Sciatic nerve (tissue), 2 donors: Measurements from ENCODE around the gene EMP1. TPM values are rescaled to one million over a fixed set of nuclear protein-coding genes. Genes with fewer than 3 reads are reported as not detected.
A peak's percentile ranks its signal among the peaks of the same experiment; 100 is the strongest.

Experiments
- ATAC-seq: fragments of 200-7000 bp; cut with Tn5 transposase; one replicate; pipeline ENCODE4 v1.9.1; 2020; ENCODE audit warnings: mild to moderate bottlenecking, moderate library complexity
- DNase-seq: peaks from one replicate; pipeline ENCODE4 v3.0.0-alpha.2; 2020; ENCODE audit warnings: low spot score
- intact Hi-C: fragments of 100-400 bp; cut with DNase I; formaldehyde crosslinking; loops from one replicate; pipeline ENCODE4 v1.14.2; 2022
- total RNA-seq: library from RNA; stranded (reverse); fragmentation: NEBNext Ultra II Directional; extraction: Animal tissue kit (Norgen Biotek cat#: 25700); gene quantifications from one replicate; pipeline ENCODE4 v1.2.1, GENCODE V29; 2021
- donor health status: DM: no; HTN: no; CAD: no.
- donor health status: DM: no; HTN: no; CAD: no.

EMP1 gene
- total RNA-seq, 1 donor from 2014 or later = 413 TPM

DNA sequence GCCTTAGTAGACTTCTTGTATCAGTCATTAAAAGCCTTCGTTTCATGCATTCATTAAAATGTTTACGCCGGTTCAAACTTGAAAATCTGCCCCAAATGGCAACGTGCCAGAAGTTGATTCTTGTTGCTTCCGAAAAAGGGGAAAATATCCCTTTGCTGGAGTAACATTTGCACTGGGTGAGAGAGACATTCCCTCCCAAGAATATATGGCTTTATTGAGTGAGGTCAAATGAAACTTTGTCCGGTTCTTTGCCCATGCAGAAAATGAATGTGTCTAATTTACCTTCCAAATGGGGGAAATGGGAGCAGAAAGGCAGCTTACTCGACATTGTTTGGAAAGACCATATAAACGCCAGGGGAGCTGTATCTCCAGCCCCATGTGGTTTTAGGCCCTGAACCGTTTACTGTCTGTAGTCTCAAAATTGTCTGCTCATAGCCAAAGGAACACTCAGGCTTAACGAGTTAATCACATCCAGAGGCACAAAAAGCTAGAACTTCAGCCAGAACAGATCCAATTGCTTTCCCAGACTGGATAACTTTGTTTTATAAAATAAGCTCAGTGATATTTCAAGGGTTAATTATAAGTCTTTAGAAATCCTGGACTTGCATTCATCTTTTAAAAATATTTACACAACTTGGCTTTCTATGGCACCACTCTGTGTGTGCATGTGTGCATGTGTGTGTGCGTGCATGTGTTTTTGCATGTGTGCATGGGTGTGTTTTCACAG is 2.9 kb upstream of the EMP1 start:
- DNase-seq = no peak
- ATAC-seq = no peak
- intact Hi-C loops = no loop called here

DNA sequence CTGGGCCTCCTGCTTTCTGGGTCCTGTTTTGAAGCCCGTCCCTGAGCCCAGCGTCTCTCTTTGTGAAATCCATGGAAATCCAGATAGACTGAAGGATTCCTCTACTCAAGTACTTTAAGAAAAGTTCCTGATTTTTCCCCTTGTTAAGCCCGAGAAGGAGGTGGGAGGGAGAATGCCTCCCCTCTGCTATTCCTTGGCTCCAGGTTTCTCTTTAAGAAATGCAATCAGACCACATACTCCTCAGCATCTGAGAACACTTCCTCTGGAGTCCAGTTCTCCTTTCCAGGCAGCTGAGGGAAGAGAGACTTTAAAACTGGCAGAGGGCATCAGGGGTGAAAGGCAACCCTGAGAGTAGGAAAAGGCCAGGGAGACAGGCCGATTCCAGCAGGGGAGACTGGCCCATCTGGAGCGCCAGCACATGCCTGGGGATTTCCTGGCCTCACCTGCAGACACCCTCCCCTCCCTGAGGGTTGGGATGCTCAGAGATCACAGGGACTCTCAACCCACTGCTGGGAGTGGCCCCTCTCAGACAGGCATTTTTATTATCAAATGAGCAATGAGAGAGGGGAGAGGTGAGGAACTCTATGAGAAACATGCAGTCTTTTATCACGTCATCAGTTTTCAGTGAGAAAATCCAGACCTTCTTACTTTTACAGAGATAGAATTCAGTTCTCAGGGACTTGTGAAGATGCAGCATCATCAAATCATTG is 2.0 kb upstream of the EMP1 start:
- intact Hi-C loops = no loop called here
- ATAC-seq (no peak), DNase-seq (no peak)

DNA sequence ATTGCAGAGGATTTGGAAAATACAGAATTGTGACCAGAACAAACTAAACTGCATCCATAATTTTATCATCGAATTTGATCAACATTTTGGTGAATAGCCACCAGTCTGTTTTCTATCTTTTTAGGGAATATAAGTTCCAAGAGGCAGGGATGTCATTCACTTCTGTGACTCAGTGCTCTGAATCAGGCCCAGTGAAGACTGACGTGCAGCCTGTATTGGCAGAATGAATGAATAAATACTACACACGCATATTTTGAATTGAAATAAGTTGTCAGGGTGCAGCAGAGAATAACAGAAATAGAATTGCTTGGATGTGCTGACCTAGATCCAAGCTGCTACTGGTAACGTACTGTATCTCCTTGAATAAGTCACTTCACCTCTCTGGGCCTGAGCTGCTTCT is 1.3 kb upstream of the EMP1 start:
- intact Hi-C loops = no loop called here
- ATAC-seq = no peak
- DNase-seq = no peak

DNA sequence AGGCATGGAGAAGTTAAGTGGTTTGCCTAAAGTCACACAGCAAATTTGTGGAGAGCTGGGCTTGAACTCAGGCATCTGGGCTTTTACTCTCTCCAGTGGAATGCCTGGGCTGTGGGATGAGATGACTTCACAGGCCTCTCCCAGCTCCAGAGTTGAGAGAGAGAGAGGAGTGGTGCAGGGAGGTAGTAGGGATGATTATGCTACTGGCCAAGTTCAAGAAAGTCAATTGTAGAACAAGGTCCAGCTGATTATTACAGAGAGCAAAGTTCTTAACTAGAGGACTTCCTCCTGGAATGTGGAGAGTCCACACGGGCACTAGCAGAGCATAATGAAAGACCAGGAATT is 769 bp upstream of the EMP1 start:
- no peak for DNase-seq
- intact Hi-C loops = no loop called here
- peak; percentile 51 for ATAC-seq

DNA sequence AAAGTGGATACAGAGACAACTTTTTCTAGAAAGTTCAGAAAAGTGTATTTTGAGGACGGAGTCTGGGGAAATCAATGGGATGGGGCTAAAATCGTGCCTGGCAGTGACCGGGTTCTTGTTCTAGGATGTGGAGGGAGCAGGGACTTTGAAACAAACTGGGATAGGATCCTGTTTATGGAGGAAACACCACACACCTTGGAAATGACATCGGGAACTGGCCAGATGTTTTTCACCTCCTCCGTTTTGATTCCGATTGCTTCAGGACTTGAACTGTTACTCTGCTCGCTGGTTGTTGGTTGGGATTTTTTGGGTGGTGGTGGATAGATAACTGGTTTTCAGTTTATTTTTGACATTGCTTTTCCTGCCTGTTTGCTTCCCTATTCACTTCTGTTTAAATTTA is 506 bp downstream of the EMP1 start:
- ATAC-seq = peak; percentile 2
- no peak for DNase-seq
- intact Hi-C loops = no loop called here

DNA sequence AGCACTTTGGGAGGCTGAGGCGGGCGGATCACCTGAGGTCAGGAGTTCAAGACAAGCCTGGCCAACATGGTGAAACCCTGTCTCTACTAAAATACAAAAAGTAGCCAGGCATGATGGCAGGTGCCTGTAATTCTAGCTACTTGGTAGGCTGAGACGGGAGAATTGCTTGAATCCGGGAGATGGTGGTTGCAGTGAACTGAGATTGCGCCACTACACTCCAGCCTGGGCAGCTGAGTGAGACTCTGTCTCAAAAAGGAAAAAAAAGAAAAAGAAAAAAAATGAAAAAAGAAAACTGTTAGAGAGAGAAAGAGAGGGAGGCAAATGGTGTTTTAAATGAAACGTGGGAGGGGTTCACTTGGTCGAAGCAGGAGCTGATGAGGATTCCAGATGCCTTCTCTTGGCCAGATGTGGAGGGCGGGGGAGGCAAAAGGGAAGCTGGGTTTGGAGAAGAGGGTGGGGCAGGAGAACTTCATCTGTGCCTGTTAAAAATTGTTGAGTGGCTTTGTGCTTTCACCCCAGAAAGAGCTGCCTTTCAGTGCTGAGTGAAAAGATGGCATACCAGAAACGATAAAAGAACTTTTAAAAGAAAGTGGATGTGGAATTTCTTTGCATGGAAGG is 1.1 kb downstream of the EMP1 start:
- DNase-seq = peak; percentile 77
- intact Hi-C loops = no loop called here
- ATAC-seq = peak; percentile 65

DNA sequence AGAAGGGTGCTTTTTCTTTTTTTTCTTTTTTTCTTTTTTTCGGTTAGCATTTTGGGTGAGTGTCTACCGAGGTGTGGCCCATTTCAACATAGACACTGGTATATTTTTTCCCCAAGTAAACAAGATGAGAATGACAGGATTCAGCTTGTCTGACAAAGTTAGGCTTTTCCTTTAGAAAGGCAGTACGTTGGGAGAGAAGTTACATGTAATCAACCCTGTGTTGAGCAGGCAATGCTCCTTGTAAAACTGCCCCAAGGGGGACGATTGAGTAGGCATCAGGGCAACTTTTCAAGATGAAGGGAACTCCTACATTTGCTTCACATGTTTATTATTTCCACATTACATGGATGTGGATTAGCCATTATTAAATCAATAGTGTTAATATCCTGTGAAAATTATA is 1.7 kb downstream of the EMP1 start:
- intact Hi-C loops = no loop called here
- DNase-seq (no peak), ATAC-seq (no peak)

DNA sequence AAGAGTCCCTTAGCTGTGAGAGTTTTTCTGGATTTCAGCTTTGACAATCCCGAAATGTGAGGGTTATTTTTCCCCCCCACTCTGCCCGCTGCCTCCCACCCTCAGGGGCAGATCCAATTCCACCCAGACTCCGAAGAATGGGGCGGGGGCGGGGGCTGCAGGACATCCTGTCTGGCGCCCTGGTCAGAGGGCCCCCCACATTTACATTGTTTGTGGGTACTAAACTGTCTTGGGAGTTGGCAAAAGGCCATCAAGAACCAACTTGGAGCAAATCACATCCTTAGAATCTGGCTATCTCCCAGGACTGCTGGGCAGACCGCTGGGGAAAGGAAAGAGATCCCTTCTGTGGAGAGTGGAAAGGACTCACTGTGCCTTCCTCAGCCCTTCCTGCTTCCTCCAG is 2.4 kb downstream of the EMP1 start:
- no peak for ATAC-seq
- intact Hi-C loops = no loop called here
- no peak for DNase-seq

DNA sequence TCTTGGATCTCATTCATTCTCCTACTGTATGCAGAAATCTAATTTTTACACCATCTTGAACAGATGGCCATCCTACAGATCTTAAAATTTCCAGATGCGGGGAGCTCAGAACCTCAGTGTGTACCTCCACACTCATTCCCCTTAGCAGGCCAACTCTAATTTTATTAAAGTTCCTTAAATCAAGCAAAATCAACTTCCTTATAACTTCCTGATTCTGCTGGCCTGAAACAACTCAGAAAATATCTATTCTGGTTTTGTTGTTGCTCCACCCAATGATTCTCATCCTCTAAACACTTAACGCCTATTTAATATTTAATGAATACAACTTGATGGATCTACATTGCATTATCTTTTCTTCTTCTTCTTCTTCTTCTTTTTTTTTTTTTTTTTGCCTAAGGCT is 3.1 kb downstream of the EMP1 start:
- ATAC-seq = no peak
- DNase-seq = no peak
- intact Hi-C loops = no loop called here

DNA sequence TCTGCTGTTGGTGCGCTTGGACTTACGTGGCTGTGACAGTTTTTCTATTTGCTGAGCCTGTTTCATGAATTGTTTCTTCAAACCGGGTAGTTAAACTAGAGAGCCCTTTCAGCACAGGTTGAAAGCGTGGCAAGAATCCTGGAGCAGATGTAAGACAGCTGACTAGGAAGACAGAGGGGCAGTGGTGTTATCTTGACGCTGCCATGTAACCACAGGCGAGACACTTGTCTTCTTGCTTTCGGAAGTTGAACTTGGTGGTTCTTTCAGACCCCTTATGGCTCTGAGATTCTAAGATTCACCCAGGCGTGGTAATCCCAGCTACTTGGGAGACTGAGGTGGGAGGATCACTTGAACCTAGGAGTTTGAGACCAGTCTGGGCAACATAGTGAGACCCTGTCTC is 4.3 kb downstream of the EMP1 start:
- DNase-seq (no peak), ATAC-seq (no peak)
- intact Hi-C loops = no loop called here

DNA sequence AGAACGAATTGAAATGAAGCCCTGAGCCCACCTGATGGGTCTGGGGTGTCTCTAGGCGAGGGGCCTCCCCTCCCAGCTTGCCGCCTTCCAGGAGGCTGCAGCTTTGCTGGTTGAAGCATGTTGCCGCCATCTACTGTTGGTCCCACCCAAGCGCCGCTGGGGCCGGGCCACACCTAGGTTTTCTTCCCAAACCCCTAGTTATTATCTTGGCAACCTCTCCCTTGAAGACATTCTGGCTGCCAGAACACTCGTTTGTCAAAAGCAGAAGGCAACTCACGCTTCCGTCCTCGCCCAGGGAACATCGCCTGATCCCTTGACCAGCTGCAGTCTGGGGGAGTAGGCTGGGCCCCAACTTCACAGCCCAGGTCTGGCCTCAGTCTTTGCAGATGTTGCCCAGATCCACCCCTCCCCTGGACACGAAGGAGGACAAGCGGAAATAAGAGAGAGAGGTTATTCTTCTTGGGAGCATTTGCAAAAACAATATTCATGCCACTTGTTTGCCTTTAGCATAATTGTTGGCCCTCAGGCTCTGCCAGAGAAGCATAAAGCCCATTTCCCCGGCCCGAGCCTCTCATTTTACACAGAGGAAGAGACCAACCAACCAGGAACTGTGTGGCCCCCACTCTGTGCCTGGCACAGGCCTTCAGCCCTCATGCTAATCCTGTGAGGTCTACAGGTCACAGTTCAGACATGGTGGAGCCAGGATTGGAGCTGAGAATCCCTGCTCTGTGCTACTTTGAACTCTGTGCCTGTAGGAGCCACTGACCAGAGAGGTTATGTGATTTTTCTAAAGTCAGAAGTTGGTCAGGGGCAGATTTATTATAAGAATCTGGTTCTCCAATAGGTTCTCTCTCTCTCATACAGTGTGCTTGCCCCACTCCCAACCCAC is 6.8 kb downstream of the EMP1 start:
- intact Hi-C loops = no loop called here
- ATAC-seq (peak; percentile 77), DNase-seq (peak; percentile 75)

DNA sequence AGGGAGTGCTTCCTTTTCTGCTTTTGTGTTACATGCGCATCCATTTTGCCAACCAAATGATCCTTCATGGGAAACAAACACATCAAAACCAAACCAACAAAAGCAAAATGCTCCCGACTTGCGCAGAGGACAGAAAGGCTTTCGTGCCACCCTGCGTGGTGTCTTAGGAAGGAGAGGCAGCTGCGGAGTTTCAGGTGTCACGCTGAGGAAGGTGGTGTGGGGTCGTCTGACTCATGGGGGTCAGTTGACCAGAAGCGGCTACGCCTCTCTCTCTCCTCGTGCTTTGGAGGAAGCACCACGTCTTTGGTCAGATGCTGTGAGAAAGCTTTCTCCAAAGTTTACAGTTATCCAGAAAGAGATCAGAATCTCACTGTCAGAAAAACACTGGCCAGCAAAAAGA is 7.9 kb downstream of the EMP1 start:
- no peak for DNase-seq
- ATAC-seq = peak; percentile 36
- intact Hi-C loops = no loop called here

DNA sequence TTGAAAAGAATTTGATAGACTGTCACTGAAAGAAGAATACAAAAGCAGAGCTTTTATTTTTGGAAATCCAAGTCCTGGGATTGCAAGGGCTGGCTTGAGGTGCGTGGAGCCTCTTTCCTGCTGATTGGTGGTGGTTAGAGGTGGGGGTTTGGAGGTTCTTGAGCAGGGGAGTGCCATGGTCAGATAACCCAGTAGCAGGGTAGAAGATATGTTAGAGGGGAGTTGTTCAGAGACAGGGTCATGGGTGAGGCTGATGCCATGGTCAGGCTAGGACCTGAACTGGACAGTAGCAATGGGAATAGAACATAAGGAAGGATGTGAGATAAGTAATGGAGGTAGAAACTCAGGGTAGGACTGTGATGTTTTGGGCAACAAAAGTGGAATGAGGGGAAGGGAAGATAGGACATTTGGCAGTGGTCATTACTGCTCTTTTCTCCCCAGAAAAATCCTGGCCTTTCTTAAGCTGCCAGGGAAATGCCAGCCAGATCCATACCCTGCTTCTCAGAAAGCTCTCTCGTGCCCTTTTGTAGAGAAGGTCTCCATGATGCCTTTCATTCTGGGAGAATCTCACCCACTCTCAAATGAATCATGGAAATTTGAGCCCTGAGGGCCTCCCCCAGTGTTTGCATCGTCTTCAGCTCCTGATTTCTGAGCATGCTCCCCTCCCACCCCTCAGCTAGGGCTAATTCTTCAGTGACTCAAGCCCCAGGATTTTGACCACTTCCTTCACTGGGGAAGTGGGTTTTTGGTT is 9.5 kb downstream of the EMP1 start:
- no peak for ATAC-seq
- intact Hi-C loops = no loop called here
- no peak for DNase-seq

DNA sequence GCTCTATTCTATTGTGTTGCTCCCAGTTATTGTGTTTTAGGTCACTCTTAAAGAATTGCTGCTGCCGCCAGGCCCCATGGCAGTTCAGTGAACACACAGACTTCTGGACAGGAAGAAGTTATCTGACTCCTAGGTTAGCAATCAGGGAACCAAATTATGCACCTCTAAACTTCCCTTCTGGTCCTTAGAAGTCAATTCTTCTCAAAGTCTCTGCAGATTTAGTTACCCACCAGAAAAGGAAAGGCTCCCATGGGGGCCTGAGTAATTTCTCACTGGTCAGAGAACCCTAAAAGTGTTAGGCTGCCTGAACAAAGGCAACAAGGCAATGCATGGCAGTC is 10.0 kb downstream of the EMP1 start:
- DNase-seq (no peak), ATAC-seq (no peak)
- intact Hi-C loops = no loop called here

DNA sequence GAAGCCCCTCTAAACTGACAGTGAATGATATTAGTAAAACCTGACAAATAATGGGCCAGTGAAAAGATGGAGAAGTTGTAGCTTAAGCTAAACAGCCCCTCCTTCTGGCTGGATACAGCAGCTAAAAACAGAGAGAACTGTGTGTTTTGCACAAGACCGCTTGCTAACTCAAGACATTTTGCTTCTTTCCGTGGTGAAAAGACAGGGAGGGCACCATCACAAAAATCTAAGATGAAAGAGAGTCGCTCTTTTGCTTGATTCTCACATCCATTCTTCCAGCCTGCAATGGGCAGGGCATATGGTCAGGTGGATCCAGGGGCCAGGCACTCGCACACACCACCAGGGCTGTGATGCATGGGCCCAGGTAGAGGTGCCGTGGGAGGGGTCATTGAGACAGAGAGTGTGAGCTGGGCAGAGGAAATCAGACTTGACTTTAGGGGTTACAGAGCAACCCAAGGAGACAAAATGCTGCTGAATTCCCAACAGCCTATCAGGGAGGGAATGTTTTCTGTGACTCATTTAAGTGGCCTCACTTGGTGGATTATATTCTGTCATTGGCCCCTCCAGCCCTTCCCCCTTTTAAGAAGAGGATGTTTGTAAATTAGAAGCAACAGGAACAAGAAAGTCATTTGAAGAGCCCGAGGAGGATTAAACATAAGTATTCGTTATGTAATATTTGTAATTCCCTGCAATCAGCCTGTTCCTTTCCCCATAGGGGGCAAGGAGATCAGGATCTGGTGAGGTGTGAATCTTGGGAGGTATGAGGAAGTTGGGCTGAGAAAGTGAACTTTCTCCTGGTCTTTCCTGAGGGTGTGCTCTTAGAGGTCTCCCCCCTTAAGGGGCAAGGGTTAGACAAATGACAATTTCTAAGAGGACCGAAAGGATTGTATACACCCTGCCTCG is 12.3 kb downstream of the EMP1 start:
- DNase-seq = no peak
- intact Hi-C loops = no loop called here
- peak; percentile 16 for ATAC-seq

DNA sequence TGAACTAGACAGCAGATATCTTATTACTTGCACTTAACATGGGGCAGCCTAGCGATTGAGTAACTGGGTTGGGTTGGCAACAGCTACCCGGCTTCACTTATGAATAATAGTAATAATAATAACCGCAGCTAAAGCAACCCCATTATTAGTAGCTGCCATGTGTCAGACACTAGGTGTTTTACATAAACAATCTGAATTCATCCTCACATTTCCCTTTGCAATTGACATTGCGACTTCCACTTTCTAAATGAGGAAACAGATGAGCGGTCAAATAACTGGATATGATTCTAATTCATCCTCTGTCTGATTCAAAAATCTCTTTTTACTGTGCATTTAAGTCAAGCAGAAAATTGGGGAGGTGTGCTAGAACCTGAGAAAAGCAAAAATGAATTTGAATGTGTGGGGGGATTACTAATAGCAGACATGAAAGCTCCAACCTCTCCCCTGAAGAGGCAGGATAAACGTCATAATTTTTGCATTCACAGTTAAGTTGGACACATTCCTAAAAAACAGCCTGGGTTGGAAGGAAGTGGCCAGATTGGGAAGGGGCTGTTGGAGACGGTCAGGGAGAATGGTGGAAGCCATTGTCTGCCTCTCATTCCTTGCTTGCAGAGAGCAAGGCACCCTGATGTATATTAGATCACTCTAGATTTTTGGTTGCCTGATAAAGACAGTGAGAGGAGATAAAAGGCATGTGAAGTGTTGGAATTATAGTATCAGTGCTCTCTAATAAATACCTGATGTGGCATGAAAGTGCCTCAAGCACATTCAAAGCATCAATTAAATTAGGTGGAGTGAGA is 13.1 kb downstream of the EMP1 start:
- no peak for ATAC-seq
- DNase-seq = no peak
- intact Hi-C loops = loop anchor here (5.0 kb wide), 2 partner anchors 112 to 292 kb away; no protein-coding TSS in a partner anchor
